ENCODE measurements around the gene RIPK3.
A peak's percentile ranks its signal among the peaks of the same experiment; 100 is the strongest.

The RIPK3 gene

GRCh38 chr14:24300326-24300980 is 39.3 kb downstream of the RIPK3 start:
- no peak for DNase-seq

- DNase-seq = no peak
These were observed 40.3 kb downstream of the RIPK3 start, which contains the start of the genes DHRS1 and NOP9 for GRCh38 chr14:24299255-24300191. Gene DHRS1 (minus strand): TSS chr14:24299780. CDS start chr14:24299106, 674 bp downstream. Gene NOP9 (plus strand): TSS chr14:24299850. CDS start chr14:24299955, 105 bp downstream.

GRCh38 chr14:24298892-24299254 is 40.9 kb downstream of the RIPK3 start:
- DNase-seq = no peak

- no peak for DNase-seq
These were observed 42.4 kb downstream of the RIPK3 start for GRCh38 chr14:24297190-24297964.

- peak; percentile 21 for DNase-seq
These were observed 43.2 kb downstream of the RIPK3 start for GRCh38 chr14:24296341-24297157.

GRCh38 chr14:24293525-24293924 is 46.3 kb downstream of the RIPK3 start:
- DNase-seq = no peak

GRCh38 chr14:24292118-24292807 is 47.5 kb downstream of the RIPK3 start:
- DNase-seq = no peak

GRCh38 chr14:24291446-24292117 is 48.2 kb downstream of the RIPK3 start:
- DNase-seq = no peak

GRCh38 chr14:24290746-24291145 is 49.0 kb downstream of the RIPK3 start:
- DNase-seq = no peak

GRCh38 chr14:24289649-24290280 is 50.0 kb downstream of the RIPK3 start:
- no peak for DNase-seq

- DNase-seq = no peak
These were observed 52.8 kb downstream of the RIPK3 start for GRCh38 chr14:24286996-24287395.

Data from NCI-H1436 treated with DMSO at 0.1 percent for 48 hours (cell line).